ENCODE data around the gene APH1A.
"Not testable (repeated sequence)": the region's sequence is repeated elsewhere in the genome, so short reads cannot be mapped to it uniquely, and the experiment has no call there.

Gene APH1A

DNA sequence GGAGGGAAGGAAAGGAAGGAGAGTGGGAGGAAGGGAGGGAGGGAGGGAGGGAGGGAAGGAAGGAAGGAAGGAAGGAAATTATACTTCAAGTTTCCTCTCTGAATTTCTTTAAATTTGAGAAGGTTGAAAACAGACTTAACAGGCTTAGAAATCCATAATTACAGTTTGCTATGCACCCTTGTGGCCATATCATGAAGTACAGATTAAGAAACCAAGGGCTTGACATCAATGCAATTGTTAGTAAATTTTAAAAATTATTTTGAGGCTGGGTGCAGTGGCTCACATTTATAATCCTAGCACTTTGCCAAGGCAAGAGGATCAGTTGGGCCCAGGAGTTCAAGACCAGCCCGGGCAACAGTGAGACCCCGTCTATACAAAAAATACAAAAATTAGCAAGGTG, 47.3 kb downstream of the APH1A start:
- Histone ChIP-seq H3K27ac (ENCODE audit: low read depth, low read length) (no peak overlapping the region), H3K9me2 (replicated peaks; ENCODE audit: control insufficient read depth, low read length) (no peaks in the 10 kb centered on the region), H3K36me3 (ENCODE audit: control insufficient read depth, low read length) (peaks cover 60% of the 10 kb centered on the region), H3F3A (ENCODE audit: control insufficient read depth, insufficient read depth) (peaks cover 32% of the 10 kb centered on the region), H3K4me1 (ENCODE audit: control insufficient read depth, low read length) (peaks cover 10% of the 10 kb centered on the region), H3K79me2 (ENCODE audit: control insufficient read depth, low read length) (peaks cover 4% of the 10 kb centered on the region), H3K9me3 (ENCODE audit: control insufficient read depth, insufficient read depth, low read length) (no peaks in the 10 kb centered on the region), H4K20me1 (ENCODE audit: control insufficient read depth, insufficient read depth, low read depth, low read length) (0 out of 2 replicates have a peak, but pooled peaks cover 5% of the 10 kb centered on the region), H3K4me2 (ENCODE audit: low read length) (no peak overlapping the region), H3K27me3 (ENCODE audit: control insufficient read depth, low read length) (no peaks in the 10 kb centered on the region), H3K4me3 (ENCODE audit: low read length) (no peak overlapping the region)
- TF ChIP-seq EZH2phosphoT487 (IDR thresholded peaks at IDR 0.05; ENCODE audit: borderline replicate concordance, low read length) = no peak
- TF ChIP-seq, protein P1, sequence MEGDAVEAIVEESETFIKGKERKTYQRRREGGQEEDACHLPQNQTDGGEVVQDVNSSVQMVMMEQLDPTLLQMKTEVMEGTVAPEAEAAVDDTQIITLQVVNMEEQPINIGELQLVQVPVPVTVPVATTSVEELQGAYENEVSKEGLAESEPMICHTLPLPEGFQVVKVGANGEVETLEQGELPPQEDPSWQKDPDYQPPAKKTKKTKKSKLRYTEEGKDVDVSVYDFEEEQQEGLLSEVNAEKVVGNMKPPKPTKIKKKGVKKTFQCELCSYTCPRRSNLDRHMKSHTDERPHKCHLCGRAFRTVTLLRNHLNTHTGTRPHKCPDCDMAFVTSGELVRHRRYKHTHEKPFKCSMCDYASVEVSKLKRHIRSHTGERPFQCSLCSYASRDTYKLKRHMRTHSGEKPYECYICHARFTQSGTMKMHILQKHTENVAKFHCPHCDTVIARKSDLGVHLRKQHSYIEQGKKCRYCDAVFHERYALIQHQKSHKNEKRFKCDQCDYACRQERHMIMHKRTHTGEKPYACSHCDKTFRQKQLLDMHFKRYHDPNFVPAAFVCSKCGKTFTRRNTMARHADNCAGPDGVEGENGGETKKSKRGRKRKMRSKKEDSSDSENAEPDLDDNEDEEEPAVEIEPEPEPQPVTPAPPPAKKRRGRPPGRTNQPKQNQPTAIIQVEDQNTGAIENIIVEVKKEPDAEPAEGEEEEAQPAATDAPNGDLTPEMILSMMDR (IDR thresholded peaks at IDR 0.05; ENCODE audit: low read depth, low read length, poor library complexity, severe bottlenecking) = peak; percentile 53

DNA sequence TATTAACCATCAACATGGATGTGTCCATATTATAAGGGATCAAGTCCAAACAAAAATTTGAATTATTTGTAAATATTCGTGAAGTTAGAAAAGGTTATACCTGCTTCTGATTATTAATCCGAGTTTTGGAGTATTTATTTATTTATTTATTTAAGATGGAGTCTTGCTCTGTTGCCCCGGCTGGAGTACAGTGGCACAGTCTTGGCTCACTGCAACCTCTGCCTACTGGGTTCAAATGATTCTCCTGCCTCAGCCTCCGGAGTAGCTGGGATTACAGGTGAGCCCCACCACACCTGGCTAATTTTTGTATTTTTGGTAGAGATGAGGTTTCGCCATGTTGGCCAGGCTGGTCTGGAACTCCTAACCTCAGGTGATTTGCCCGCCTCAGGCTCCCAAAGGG, 53.0 kb downstream of the APH1A start:
- H3K27ac ChIP-seq (ENCODE audit: low read depth, low read length); H3K79me2 ChIP-seq (ENCODE audit: control insufficient read depth, low read length); H4K20me1 ChIP-seq (ENCODE audit: control insufficient read depth, insufficient read depth, low read depth, low read length); H3K4me2 ChIP-seq (ENCODE audit: low read length); H3K9me2 ChIP-seq (replicated peaks; ENCODE audit: control insufficient read depth, low read length); H3K27me3 ChIP-seq (ENCODE audit: control insufficient read depth, low read length); H3K4me3 ChIP-seq (ENCODE audit: low read length); H3K9me3 ChIP-seq (ENCODE audit: control insufficient read depth, insufficient read depth, low read length): not testable (repeated sequence)
- H3K36me3 ChIP-seq (ENCODE audit: control insufficient read depth, low read length) = peaks cover 20% of the 10 kb centered on the region
- peaks cover 12% of the 10 kb centered on the region for H3K4me1 ChIP-seq (ENCODE audit: control insufficient read depth, low read length)
- H3F3A ChIP-seq (ENCODE audit: control insufficient read depth, insufficient read depth) = peaks cover 36% of the 10 kb centered on the region

Data from DOHH2 (cell line).